Heart right ventricle (tissue), 16 donors: ENCODE measurements around the gene FUZ. TPM values are rescaled to one million over a fixed set of nuclear protein-coding genes. Genes with fewer than 3 reads are reported as not detected.

Experiments
- ATAC-seq, 8 donors: fragments of 200-7000 bp; cut with Tn5 transposase; one replicate each; pipeline ENCODE4 v1.9.1; 2020; ENCODE audit warnings: mild to moderate bottlenecking in 8 of 8, moderate library complexity in 8 of 8, moderate number of reproducible peaks in 1 of 8
- DNase-seq, 2 donors: peaks; one replicate each; pipeline ENCODE4 v3.0.0-alpha.2; 2020
- H3K27ac ChIP-seq, 10 donors: fragments of 200-600 bp; sonication (generic) in 2 of 10; one replicate each; pipeline versions ENCODE4 v1.5.0 to v1.8.0; 2020 to 2022; ENCODE audit warnings: mild to moderate bottlenecking in 3 of 10
- H3K27me3 ChIP-seq, 7 donors: fragments of 200-600 bp; one replicate each; pipeline ENCODE4 v1.8.0; 2021 to 2022; ENCODE audit warnings: mild to moderate bottlenecking in 2 of 7
- H3K36me3 ChIP-seq, 9 donors: fragments of 200-600 bp; sonication (generic) in 1 of 9; one replicate each; pipeline versions ENCODE4 v1.5.0 to v1.8.0; 2020 to 2022; ENCODE audit warnings: mild to moderate bottlenecking in 2 of 9
- H3K4me1 ChIP-seq, 9 donors: fragments of 200-600 bp; sonication (generic) in 1 of 9; one replicate each; pipeline versions ENCODE4 v1.5.0 to v1.8.0; 2020 to 2022; ENCODE audit warnings: mild to moderate bottlenecking in 4 of 9
- H3K4me3 ChIP-seq, 10 donors: fragments of 200-600 bp; sonication (generic) in 2 of 10; one replicate each; pipeline versions ENCODE4 v1.5.0 to v1.8.0; 2020 to 2022; ENCODE audit warnings: mild to moderate bottlenecking in 7 of 10, moderate library complexity in 2 of 10
- H3K9me3 ChIP-seq, 11 donors: fragments of 200-600 bp in 10 of 11; sonication (generic) in 2 of 11; one replicate each; pipeline versions ENCODE4 v1.5.0 to v1.8.0; 2013 to 2022; ENCODE audit warnings: mild to moderate bottlenecking in 2 of 11, control low read depth in 1 of 11, moderate library complexity in 1 of 11
- WGBS, 2 donors: extraction: QIAGEN DNeasy Blood & Tissue Kit; methylation state at CpG; one replicate each; pipeline ENCODE4 v1.1.7; 2013; ENCODE audit warnings: inconsistent platforms in 1 of 2; 5-methylcytosine and 5-hydroxymethylcytosine counted together
- intact Hi-C, 10 donors: fragments of 100-400 bp; cut with DNase I; formaldehyde crosslinking; loops; one replicate each; pipeline versions ENCODE4 v1.11.1 to v1.14.2; 2022
- polyA plus RNA-seq, 2 donors: library from polyadenylated mRNA; stranded (reverse); fragments of 200-250 nt; gene quantifications; one replicate each; pipeline ENCODE4 v1.2.3, GENCODE V29; 2013
- total RNA-seq, 10 donors: library from RNA; stranded (reverse); fragmentation: NEBNext Ultra II Directional in 3 of 10; extraction: Animal tissue kit (Norgen Biotek cat#: 25700) in 3 of 10; gene quantifications; one replicate each; pipeline versions ENCODE4 v1.2.1 to v1.2.4, GENCODE V29; 2021 to 2023
- TF ChIP-seq, protein P1 (sequence below), 9 donors: fragments of 200-600 bp; sonication (generic) in 2 of 9; IDR thresholded peaks; one replicate each; pipeline versions ENCODE4 v1.5.0 to v1.8.0; 2021 to 2022; ENCODE audit warnings: antibody characterized with exemption in 9 of 9, mild to moderate bottlenecking in 5 of 9, moderate library complexity in 1 of 9
- donor health status: Arrhythmogenic right ventricular cardiomyopathy.
- donor health status: ischemic (EF 13 %, LVEDD 7.1; RV severe dilation, severe dysfunction).
- donor health status: healthy with polysubstance abuse.
- donor health status: DM: no; HTN: yes; CAD: no.
- donor health status: DM: no; HTN: no; CAD: no.
- donor health status: ischemic (EF 25% LVEDD 6.9; RV normal size, moderate dysfunction).
- donor health status: ischemic (EF 25% LVEDD 5.7; RV mildly dilated, moderate dysfunction).
- donor health status: healthy.
- donor health status: DM: yes; HTN: yes; CAD: no.
- donor health status: Ischemic cardiomyopathy.
- donor health status: ischemic (EF 35%, LVEDD 5.7; RV mildly dilated, moderate dysfunction).
- donor health status: nonischemic (EF 11% LVEDD 7.7; RV severe dilation, severe dysfunction).
- donor health status: DM: yes; HTN: yes; CAD: no.
- donor health status: PGD.
- donor health status: ischemic (EF 29% LVEDD 5.4; RV normal size, mild dysfunction).
- donor health status: nonischemic (EF 23%, LVEDD 6.1; RV moderate dilation, normal function).

Gene FUZ
- total and polyA plus RNA-seq, 12 donors = 11.4 to 24.1 (median 14.9) TPM

DNA sequence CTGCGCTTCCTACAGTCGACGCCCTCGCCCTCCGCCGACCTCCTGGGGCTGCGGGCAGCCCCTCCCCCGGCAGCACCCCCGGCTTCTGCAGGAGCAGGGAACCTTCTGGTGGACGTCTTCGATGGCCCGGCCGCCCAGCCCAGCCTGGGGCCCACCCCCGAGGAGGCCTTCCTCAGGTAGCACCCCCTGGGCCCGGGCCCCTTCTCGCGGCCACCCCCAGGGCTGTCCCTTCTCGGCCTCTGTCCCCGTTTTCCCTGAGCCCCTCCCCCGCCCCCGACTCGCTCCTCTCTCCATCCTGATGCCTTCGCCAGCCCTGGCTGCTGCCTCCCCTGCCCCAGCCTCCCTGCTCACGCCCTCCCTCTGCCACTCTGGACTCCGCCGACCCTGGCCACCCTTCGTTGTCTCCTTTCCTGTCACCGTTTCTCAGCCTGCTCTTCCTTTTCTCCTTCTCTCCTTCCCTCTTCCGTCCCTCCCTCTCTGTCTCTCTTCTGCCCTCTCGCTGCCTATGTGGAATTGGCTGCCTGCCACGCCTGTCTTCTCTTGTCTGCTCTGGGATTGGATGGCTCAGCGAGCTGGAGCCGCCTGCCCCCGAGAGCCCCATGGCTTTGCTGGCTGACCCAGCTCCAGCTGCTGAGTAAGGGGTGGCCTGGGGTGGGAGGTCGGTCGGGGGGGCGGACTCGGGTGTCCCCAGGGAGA, 11.0 kb downstream of the FUZ start:
- Histone ChIP-seq H3K4me1 (peaks cover 0 to 18% (median 5%) of the 10 kb centered on the region in 9 donors), H3K4me3 (peak overlapping the region in 9 of 10 donors; percentile 12 to 53 (median 41)), H3K27ac (peak overlapping the region in 9 of 10 donors; percentile 10 to 67 (median 57)), H3K27me3 (no peaks in the 10 kb centered on the region), H3K9me3 (no peaks in the 10 kb centered on the region), H3K36me3 (peaks cover 0 to 100% (median 46%) of the 10 kb centered on the region in 9 donors)
- ATAC-seq = peak; percentile 60 to 92 (median 88)
- WGBS, 2 donors = 32 to 44% methylated on average over 29 to 37 of the region's 38 CpGs
- peak; percentile 91 to 93 for DNase-seq
- TF ChIP-seq, protein P1, sequence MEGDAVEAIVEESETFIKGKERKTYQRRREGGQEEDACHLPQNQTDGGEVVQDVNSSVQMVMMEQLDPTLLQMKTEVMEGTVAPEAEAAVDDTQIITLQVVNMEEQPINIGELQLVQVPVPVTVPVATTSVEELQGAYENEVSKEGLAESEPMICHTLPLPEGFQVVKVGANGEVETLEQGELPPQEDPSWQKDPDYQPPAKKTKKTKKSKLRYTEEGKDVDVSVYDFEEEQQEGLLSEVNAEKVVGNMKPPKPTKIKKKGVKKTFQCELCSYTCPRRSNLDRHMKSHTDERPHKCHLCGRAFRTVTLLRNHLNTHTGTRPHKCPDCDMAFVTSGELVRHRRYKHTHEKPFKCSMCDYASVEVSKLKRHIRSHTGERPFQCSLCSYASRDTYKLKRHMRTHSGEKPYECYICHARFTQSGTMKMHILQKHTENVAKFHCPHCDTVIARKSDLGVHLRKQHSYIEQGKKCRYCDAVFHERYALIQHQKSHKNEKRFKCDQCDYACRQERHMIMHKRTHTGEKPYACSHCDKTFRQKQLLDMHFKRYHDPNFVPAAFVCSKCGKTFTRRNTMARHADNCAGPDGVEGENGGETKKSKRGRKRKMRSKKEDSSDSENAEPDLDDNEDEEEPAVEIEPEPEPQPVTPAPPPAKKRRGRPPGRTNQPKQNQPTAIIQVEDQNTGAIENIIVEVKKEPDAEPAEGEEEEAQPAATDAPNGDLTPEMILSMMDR (IDR thresholded peaks at IDR 0.05) = peak in 6 of 9 donors; percentile 6 to 46 (median 33)
- intact Hi-C loops = loop anchor here in 2 of 10 donors (5.0 to 10.0 kb wide), 2 partner anchors 115 to 117 kb away; partner anchors contain the start of gene ADM5 (in 2 of the 2)

DNA sequence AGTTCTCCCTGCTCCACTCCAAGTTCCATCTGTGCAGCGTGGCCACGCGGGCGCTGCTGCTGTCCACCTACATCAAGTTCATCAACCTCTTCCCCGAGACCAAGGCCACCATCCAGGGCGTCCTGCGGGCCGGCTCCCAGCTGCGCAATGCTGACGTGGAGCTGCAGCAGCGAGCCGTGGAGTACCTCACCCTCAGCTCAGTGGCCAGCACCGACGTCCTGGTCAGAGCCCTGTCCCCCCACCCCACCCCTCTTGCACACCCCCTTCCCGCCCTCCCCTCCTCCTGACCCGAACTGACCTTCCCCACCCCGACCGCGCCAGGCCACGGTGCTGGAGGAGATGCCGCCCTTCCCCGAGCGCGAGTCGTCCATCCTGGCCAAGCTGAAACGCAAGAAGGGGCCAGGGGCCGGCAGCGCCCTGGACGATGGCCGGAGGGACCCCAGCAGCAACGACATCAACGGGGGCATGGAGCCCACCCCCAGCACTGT, 11.6 kb downstream of the FUZ start:
- ATAC-seq (peak in 2 of 8 donors; percentile 4 to 8), DNase-seq (no peak)
- no peaks in the 10 kb centered on the region for H3K27me3 ChIP-seq
- TF ChIP-seq, protein P1 (IDR thresholded peaks at IDR 0.05) = no peak
- no peaks in the 10 kb centered on the region for H3K9me3 ChIP-seq
- WGBS, 2 donors = 79 to 83% methylated on average over 25 to 32 of the region's 32 CpGs
- peak overlapping the region in 9 of 10 donors; percentile 12 to 53 (median 41) for H3K4me3 ChIP-seq
- peaks cover 0 to 18% (median 5%) of the 10 kb centered on the region in 9 donors for H3K4me1 ChIP-seq
- intact Hi-C loops = loop anchor here in 2 of 10 donors (5.0 to 10.0 kb wide), 2 partner anchors 114 to 117 kb away; partner anchors contain the start of gene ADM5 (in 2 of the 2)
- H3K36me3 ChIP-seq = peaks cover 0 to 100% (median 48%) of the 10 kb centered on the region in 9 donors
- peak overlapping the region in 8 of 10 donors; percentile 25 to 67 (median 59) for H3K27ac ChIP-seq

DNA sequence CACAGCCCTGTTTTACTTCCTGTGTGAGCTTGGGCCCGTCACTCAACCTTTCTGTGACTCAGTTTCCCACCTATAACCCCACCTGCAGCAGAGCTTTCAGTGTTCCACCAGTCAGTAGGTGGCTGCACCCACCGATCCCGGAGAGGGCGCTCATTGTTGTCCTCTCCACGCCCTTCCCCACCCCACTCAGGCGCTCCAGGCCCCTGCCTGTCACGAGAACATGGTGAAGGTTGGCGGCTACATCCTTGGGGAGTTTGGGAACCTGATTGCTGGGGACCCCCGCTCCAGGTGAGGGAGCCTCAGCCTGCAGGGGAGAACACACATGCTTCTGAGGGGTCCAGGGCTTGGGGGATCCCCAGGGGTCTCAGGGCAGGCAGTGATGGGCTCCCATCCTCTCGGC, 12.3 kb downstream of the FUZ start:
- Histone ChIP-seq H3K27me3 (no peaks in the 10 kb centered on the region), H3K9me3 (no peaks in the 10 kb centered on the region), H3K27ac (no peak overlapping the region), H3K4me3 (no peak overlapping the region), H3K36me3 (peaks cover 0 to 100% (median 52%) of the 10 kb centered on the region in 9 donors), H3K4me1 (peaks cover 0 to 18% (median 5%) of the 10 kb centered on the region in 9 donors)
- no peak for ATAC-seq
- intact Hi-C loops = loop anchor here in 2 of 10 donors (5.0 to 10.0 kb wide), 2 partner anchors 113 to 116 kb away; partner anchors contain the start of gene ADM5 (in 2 of the 2)
- DNase-seq = no peak
- TF ChIP-seq, protein P1 (IDR thresholded peaks at IDR 0.05) = no peak
- WGBS, 2 donors = 97 to 98% methylated on average over 10 of the region's 10 CpGs

GRCh38 chr19:49799798-49800376, 13.2 kb downstream of the FUZ start:
- no peak overlapping the region for H3K4me3 ChIP-seq
- H3K36me3 ChIP-seq = peaks cover 0 to 100% (median 56%) of the 10 kb centered on the region in 9 donors
- no peak for DNase-seq
- no peaks in the 10 kb centered on the region for H3K9me3 ChIP-seq
- TF ChIP-seq, protein P1 (IDR thresholded peaks at IDR 0.05) = peak in 2 of 9 donors; percentile 15 to 19
- H3K4me1 ChIP-seq = peaks cover 0 to 18% (median 5%) of the 10 kb centered on the region in 9 donors
- H3K27me3 ChIP-seq = no peaks in the 10 kb centered on the region
- ATAC-seq = no peak
- intact Hi-C loops = loop anchor here in 2 of 10 donors (5.0 to 10.0 kb wide), 2 partner anchors 113 to 115 kb away; partner anchors contain the start of gene ADM5 (in 2 of the 2)
- no peak overlapping the region for H3K27ac ChIP-seq
- 94% methylated on average over 25 of the region's 25 CpGs for WGBS, 2 donors
